DMS153 (cell line): ENCODE measurements around the gene ABCA12.

Experiments used
- DNase-seq: peaks from one replicate; lab custom pipeline; 2025; lab: John Stamatoyannopoulos, UW

Gene ABCA12

DNA sequence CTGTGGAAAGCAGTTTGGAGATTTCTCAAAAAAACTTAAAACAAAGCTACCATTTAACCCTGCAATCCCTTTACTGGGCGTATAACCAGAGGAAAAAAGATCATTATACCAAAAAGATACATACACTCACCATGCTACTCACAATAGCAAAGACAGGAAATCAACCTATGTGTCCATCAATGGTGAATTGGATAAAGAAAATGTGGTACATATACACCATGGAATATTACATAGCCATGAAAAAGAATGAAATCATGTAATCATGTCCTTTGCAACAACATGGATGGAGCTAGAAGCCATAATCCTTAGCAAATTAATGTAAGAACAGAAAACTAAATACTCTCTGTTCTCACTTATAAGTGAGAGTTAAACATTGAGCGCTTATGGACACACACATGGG is 18.6 kb downstream of the ABCA12 start:
- DNase-seq = no peak

- DNase-seq = no peak
These were observed 27.5 kb downstream of the ABCA12 start for GRCh38 chr2:215110918-215111317.

GRCh38 chr2:215107216-215108056 is 31.0 kb downstream of the ABCA12 start:
- no peak for DNase-seq

- no peak for DNase-seq
These were observed 32.6 kb downstream of the ABCA12 start for GRCh38 chr2:215105607-215106354.

GRCh38 chr2:215104226-215104625 is 34.2 kb downstream of the ABCA12 start:
- DNase-seq = no peak

- DNase-seq = no peak
These were observed 39.6 kb downstream of the ABCA12 start for GRCh38 chr2:215098875-215099274.

- DNase-seq = no peak
These were observed 54.3 kb downstream of the ABCA12 start for GRCh38 chr2:215084080-215084479.

GRCh38 chr2:215083146-215083545 is 55.3 kb downstream of the ABCA12 start:
- DNase-seq = no peak

GRCh38 chr2:215082446-215082845 is 56.0 kb downstream of the ABCA12 start:
- no peak for DNase-seq

DNA sequence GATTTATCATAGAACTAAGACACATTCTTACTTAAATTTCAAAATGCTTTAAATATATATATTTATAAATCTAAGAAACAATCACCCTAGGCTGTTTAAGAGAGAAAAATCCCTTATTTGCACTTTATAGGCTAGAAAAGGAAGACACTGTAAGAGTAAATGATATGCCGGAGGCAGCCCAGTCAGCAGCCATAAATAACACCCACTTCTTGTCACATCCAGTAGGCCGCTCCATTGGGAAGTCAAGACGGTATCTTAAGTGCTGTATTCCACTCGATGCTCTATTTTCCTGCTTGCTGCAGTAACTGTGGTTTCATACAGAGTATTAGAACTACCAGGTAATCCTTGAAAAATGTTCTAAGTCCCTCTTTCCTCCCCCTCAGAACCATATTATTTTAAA is 57.9 kb downstream of the ABCA12 start:
- DNase-seq = no peak

- no peak for DNase-seq
These were observed 66.8 kb downstream of the ABCA12 start for GRCh38 chr2:215071676-215072075.

GRCh38 chr2:215068399-215068798 is 70.0 kb downstream of the ABCA12 start:
- no peak for DNase-seq

- no peak for DNase-seq
These were observed 72.3 kb downstream of the ABCA12 start for GRCh38 chr2:215066124-215066523.

- no peak for DNase-seq
These were observed 74.9 kb downstream of the ABCA12 start for GRCh38 chr2:215063526-215063925.

DNA sequence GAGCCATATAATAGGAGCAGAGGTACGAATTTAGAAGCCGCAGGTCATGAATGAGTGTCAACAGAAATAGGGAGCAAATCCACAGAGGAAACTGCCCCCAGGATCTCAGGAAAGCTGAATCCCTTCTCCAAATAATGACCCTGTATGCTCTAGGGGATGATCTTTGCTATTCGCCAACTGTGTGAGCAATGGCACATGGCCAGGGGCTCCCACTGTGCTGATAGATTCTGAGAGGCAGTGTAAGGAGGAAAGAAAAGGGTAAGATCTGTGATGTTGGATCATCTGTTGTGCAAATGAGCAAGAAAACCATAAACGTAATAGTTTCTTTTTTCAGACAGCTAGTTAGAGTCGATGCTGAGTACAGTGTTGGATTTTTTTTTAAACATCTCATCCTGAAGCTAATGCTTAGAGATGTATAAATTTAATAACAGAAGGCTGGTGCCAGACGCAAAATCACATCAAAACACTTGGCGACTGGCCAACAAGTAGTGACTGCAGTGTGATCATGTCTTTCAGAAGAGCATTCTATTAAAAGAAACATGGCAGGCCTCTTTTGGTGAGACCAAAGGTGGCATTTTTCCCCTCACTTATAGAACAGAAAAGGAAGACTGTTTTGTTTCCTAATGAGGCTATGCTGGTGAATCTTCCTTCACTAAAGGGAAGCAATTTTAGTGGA is 77.4 kb downstream of the ABCA12 start:
- DNase-seq = peak; percentile 33

DNA sequence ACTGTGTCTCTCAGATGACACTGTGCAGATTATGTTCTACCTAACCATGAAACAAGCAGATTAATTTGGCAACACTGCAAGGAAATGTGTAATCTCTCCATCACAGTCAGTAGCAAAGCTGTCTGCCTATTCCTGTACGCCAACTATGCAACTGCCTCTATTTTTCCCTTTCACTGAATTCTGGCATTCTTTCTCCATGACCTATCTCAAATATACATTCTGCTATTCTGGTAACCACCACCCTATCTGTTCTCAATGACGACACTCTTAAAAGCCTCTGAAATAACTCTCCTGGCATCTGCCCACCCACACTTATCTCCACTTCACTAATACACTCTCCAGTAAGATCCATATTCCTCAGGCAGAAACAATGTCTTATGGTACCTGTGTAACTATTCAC is 78.7 kb downstream of the ABCA12 start:
- DNase-seq = no peak

DNA sequence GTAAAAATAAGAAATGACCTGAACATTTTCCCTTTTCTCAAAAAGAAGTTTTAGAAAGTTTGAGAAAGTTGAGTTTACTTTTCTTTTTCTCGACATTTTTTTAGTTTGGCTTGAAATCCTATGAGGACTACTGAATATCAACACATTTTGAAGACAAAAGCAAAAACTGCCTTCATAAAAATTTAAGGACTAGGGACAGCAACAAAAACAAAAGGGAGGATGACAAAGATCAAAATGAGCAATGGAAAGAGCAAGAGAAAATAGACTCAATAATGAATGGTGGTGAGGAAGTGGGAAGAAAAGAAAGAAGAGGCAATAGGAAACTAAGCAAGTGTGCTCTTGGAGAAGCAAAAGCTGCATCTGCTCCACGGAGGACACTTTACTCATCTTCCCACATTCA is 82.5 kb downstream of the ABCA12 start:
- DNase-seq = no peak

- DNase-seq = no peak
These were observed 85.6 kb downstream of the ABCA12 start for GRCh38 chr2:215052810-215053209.

DNA sequence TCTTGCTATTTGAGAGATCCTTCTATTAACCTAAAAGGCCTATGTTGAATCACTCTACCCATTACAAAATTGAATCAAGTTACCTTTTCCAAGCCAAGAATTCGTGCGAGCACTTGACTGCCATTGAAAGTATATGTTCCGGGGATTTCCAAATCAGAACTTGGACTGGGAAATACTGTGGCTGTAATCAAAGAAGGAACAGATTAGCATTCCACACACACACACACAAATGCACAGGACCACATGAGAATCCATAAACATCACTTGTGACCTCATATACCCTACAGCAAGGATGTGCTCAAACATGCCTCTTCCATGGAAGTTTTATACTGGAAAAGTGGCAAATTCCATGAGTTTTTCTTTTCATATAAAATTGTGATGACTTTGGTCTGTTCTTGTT is 86.0 kb downstream of the ABCA12 start:
- DNase-seq = no peak

- no peak for DNase-seq
These were observed 89.1 kb downstream of the ABCA12 start for GRCh38 chr2:215049341-215049740.

DNA sequence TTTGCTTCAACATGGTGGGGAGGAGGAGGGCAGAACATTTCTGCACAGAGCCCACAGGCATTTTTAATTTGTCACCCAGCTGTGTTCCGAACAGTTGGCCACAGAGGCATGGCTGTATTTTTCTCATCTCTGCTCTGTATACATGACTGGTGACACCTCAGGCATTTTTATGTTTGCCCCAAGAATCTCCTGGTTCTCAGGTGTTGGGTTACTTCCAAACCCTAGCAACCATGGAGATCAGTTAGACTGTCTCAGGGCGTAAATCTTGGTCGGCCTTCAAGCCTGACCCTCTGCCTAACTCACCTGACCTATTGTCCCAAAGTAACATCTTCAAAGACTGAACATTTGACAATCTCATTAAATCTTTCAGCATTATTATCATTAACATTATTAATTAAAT is 100.0 kb downstream of the ABCA12 start:
- no peak for DNase-seq

DNA sequence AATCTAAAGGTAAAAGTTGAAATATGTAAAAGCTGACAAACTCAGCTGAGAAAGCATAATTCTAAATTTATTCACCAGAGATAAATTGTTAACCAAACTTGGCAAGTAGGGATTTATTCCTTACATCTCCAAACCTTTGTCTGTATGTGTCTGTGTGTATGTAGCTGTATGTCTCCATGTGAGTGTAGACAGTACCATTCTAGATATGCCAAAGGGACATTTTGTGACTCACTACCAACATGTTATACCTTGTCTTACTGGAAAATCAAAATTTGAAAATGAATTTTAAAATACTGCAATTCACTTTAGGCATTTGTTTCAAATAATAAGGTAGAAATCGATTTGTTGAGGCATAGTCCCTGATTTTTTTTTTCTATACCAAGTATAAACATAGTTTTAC is 102.1 kb downstream of the ABCA12 start:
- no peak for DNase-seq

DNA sequence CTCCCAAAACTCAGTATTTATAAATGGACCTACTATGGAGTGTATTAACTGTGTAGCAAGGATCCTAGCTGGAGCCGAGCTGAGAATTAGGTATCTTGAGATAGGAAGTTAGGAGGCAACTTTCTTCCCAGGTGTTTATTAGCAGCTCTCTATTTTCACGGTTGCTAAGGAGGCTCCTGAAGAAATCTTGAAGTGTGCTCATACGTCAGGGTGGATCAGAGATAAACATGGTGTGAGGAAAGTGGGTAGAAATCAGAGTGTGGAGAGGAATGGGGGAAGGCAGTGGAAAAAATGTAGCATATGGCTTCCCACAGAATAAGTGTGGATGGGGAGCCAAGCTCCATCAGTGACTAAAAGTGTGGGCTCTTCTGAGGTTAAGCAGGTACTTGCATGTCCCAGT is 104.3 kb downstream of the ABCA12 start:
- no peak for DNase-seq
